ENCODE data around the gene TKTL1.

DNA sequence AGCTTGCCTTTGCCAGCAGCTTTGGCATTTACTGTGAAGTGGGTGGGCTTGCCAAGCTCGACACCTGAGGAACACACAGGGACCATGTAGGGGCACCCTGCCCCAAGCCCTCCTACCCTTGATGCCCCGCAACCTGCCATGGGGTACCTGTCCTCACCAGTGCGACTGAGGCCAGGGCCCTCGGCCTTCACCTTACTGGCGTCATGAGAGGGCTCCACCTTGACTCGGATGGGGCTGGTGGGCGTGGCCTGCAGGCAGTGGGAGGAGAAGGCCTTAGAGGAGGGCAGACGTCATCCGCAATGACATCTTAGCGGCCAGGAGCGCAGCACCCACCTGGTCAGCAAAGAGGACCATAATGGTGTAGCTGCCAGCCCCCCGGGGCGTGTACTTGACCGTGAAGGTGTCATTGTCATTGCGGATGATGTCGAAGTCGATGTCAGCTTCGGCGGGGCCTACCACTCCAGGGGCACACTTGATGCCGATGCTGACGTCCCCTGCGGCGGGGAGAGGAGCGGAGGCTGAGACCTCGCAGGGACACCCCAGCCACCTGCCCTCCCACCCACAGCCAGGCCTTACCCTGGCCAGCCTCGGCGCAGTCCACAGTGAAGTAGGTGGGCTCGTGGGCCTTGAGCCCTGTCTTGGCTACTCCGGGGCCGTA is 66.6 kb downstream of the TKTL1 start:
- no peak for TF ChIP-seq CTCF (IDR thresholded peaks at IDR 0.05; ENCODE audit: insufficient read depth, low read length, poor library complexity, severe bottlenecking)
- no peak for TF ChIP-seq EZH2phosphoT487 (conservative IDR thresholded peaks at IDR 0.05; ENCODE audit: low read length)
